H1 (cell line): Measurements from ENCODE around the gene BICD1. TPM values are rescaled to one million over a fixed set of nuclear protein-coding genes. Genes with fewer than 3 reads are reported as not detected.
A peak's percentile ranks its signal among the peaks of the same experiment; 100 is the strongest.

Experiments
- CTCF ChIA-PET: fragments of 300-600 bp; sonication (Branson Sonifier 250); formaldehyde crosslinking; loops from one replicate; lab custom pipeline; 2021; ENCODE audit not compliant: partially characterized antibody; lab: Charles Lee
- POLR2A ChIA-PET: fragments of 300-600 bp; sonication (Branson Sonifier 250); formaldehyde crosslinking; loops from one replicate; lab custom pipeline; 2021; ENCODE audit warnings: inconsistent platforms; ENCODE audit not compliant: partially characterized antibody; lab: Charles Lee
- DNase-seq, 2 experiments: peaks; one replicate each; pipeline versions ENCODE4 v3.0.0 to v3.0.0-alpha.2; 2010 to 2022; ENCODE audit warnings: low spot score in 2 of 2, low read depth in 1 of 2, mixed read lengths in 1 of 2
- FAIRE-seq: peaks from 2 replicates; lab custom pipeline; 2011; peaks lifted over from hg19 to GRCh38; lab: Jason Lieb, UNC
- H2AFZ ChIP-seq: 2 replicates; pipeline ENCODE4 v1.8.1; 2012; ENCODE audit warnings: low read length, inconsistent platforms
- H2AK5ac ChIP-seq: 2 replicates; pipeline ENCODE4 v1.6.1; 2013; ENCODE audit warnings: low read depth, low read length
- H2BK120ac ChIP-seq: replicated peaks from 2 replicates; pipeline ENCODE3; 2013; ENCODE audit warnings: low read depth, low read length, inconsistent platforms
- H2BK12ac ChIP-seq: 2 replicates; pipeline ENCODE4 v1.6.1; 2013; ENCODE audit warnings: low read depth, low read length
- H2BK15ac ChIP-seq: 2 replicates; pipeline ENCODE4 v1.6.1; 2013; ENCODE audit warnings: low read length
- H2BK20ac ChIP-seq: 2 replicates; pipeline ENCODE4 v1.6.1; 2013; ENCODE audit warnings: low read length
- H2BK5ac ChIP-seq: 2 replicates; pipeline ENCODE4 v1.6.1; 2013; ENCODE audit warnings: low read depth, low read length
- H3K14ac ChIP-seq: 2 replicates; pipeline ENCODE4 v1.6.1; 2013; ENCODE audit warnings: inconsistent platforms; ENCODE audit not compliant: insufficient read length
- H3K18ac ChIP-seq: 2 replicates; pipeline ENCODE4 v1.6.1; 2013; ENCODE audit warnings: low read length; ENCODE audit errors: extremely low read depth
- H3K23ac ChIP-seq: 2 replicates; pipeline ENCODE4 v1.6.1; 2013; ENCODE audit warnings: inconsistent platforms; ENCODE audit not compliant: insufficient read length
- H3K23me2 ChIP-seq: 2 replicates; pipeline ENCODE4 v1.6.1; 2013; ENCODE audit warnings: low read depth, low read length
- H3K27ac ChIP-seq: 2 replicates; pipeline ENCODE4 v1.6.1; 2011; ENCODE audit warnings: low read depth, low read length, inconsistent platforms
- H3K27me3 ChIP-seq, 4 experiments: replicated peaks in 1 of 4; 1 replicate in 1 of 4; 2 replicates in 3 of 4; pipeline versions ENCODE4 v1.6.1 to v1.8.1; 2011 to 2013; ENCODE audit warnings: low read length in 3 of 4, mild to moderate bottlenecking in 3 of 4, inconsistent platforms in 2 of 4, mixed read lengths in 2 of 4, moderate library complexity in 1 of 4; ENCODE audit not compliant: control insufficient read depth in 3 of 4, insufficient read depth in 3 of 4; ENCODE audit errors: extremely low read depth in 1 of 4
- H3K36me3 ChIP-seq, 4 experiments: 2 replicates each; pipeline versions ENCODE4 v1.6.1 to v1.8.1; 2011 to 2013; ENCODE audit warnings: mild to moderate bottlenecking in 4 of 4, low read length in 3 of 4, moderate library complexity in 2 of 4, control low read depth in 1 of 4, inconsistent platforms in 1 of 4; ENCODE audit not compliant: insufficient read depth in 4 of 4, control insufficient read depth in 2 of 4
- H3K4ac ChIP-seq: replicated peaks from 2 replicates; pipeline ENCODE3; 2013; ENCODE audit warnings: low read length, low read depth, mixed read lengths, inconsistent platforms; ENCODE audit not compliant: insufficient read length
- H3K4me1 ChIP-seq, 4 experiments: replicated peaks in 1 of 4; 1 replicate in 1 of 4; 2 replicates in 3 of 4; pipeline versions ENCODE4 v1.6.1 to v1.8.1; 2011 to 2013; ENCODE audit warnings: low read length in 3 of 4, inconsistent platforms in 2 of 4, mixed read lengths in 1 of 4; ENCODE audit not compliant: insufficient read depth in 4 of 4, control insufficient read depth in 3 of 4
- H3K4me2 ChIP-seq, 2 experiments: 2 replicates each; pipeline versions ENCODE4 v1.6.1 to v1.8.1; 2011 to 2013; ENCODE audit warnings: low read depth in 2 of 2, low read length in 2 of 2, control low read depth in 1 of 2, inconsistent platforms in 1 of 2, mild to moderate bottlenecking in 1 of 2; ENCODE audit not compliant: insufficient read depth in 1 of 2
- H3K4me3 ChIP-seq, 4 experiments: fragments of 200-600, 300-600 bp in 1 of 4; sonication (generic), shearing (Covaris generic), sonication (Bioruptor Twin) in 1 of 4; 2 replicates each; pipeline versions ENCODE4 v1.5.1 to v1.8.1; 2011 to 2016; ENCODE audit warnings: low read length in 4 of 4, low read depth in 3 of 4, control low read depth in 2 of 4, inconsistent platforms in 2 of 4, mild to moderate bottlenecking in 2 of 4, mixed read lengths in 1 of 4, moderate library complexity in 1 of 4; ENCODE audit not compliant: insufficient read depth in 2 of 4; ENCODE audit errors: extremely low read depth in 1 of 4
- H3K56ac ChIP-seq: replicated peaks from 2 replicates; pipeline ENCODE3; 2013; ENCODE audit warnings: low read depth, mild to moderate bottlenecking, mixed read lengths, low read length, inconsistent platforms; ENCODE audit not compliant: insufficient read length
- H3K79me1 ChIP-seq: 2 replicates; pipeline ENCODE4 v1.6.1; 2013; ENCODE audit warnings: low read depth, low read length, control low read depth
- H3K79me2 ChIP-seq, 2 experiments: 2 replicates each; pipeline versions ENCODE4 v1.6.1 to v1.8.1; 2012 to 2013; ENCODE audit warnings: low read length in 2 of 2, mild to moderate bottlenecking in 2 of 2, inconsistent platforms in 1 of 2; ENCODE audit not compliant: insufficient read depth in 2 of 2, control insufficient read depth in 1 of 2
- H3K9ac ChIP-seq, 4 experiments: replicated peaks in 1 of 4; 1 replicate in 1 of 4; 2 replicates in 3 of 4; pipeline versions ENCODE4 v1.6.1 to v1.8.1; 2011 to 2013; ENCODE audit warnings: low read depth in 3 of 4, low read length in 3 of 4, control low read depth in 2 of 4, mild to moderate bottlenecking in 2 of 4, moderate library complexity in 2 of 4, inconsistent platforms in 1 of 4; ENCODE audit errors: extremely low read depth in 1 of 4
- H3K9me3 ChIP-seq, 2 experiments: 2 replicates each; pipeline versions ENCODE4 v1.6.1 to v1.8.1; 2012 to 2013; ENCODE audit warnings: mild to moderate bottlenecking in 2 of 2, moderate library complexity in 2 of 2, control low read depth in 1 of 2, inconsistent platforms in 1 of 2, low read depth in 1 of 2, low read length in 1 of 2, mixed read lengths in 1 of 2; ENCODE audit not compliant: insufficient read depth in 2 of 2
- H4K20me1 ChIP-seq, 2 experiments: replicated peaks in 1 of 2; 2 replicates each; pipeline versions ENCODE3 to v1.8.1; 2011 to 2013; ENCODE audit warnings: inconsistent platforms in 2 of 2, low read length in 2 of 2, mild to moderate bottlenecking in 1 of 2; ENCODE audit not compliant: insufficient read depth in 2 of 2, control insufficient read depth in 1 of 2
- H4K5ac ChIP-seq: 2 replicates; pipeline ENCODE4 v1.6.1; 2013; ENCODE audit warnings: low read length, low read depth, mixed read lengths, inconsistent platforms; ENCODE audit not compliant: insufficient read length
- H4K8ac ChIP-seq: 2 replicates; pipeline ENCODE4 v1.8.0; 2013; ENCODE audit warnings: mild to moderate bottlenecking, moderate library complexity, low read length, inconsistent platforms; ENCODE audit not compliant: insufficient read depth; ENCODE audit errors: extremely low read depth
- H4K91ac ChIP-seq: replicated peaks from 2 replicates; pipeline ENCODE3; 2013; ENCODE audit warnings: low read length, mixed read lengths, inconsistent platforms; ENCODE audit not compliant: insufficient read length
- MAFK ChIP-seq: IDR thresholded peaks from 2 replicates; pipeline ENCODE4 v1.6.1; 2012; ENCODE audit warnings: low read depth, mild to moderate bottlenecking, improper control_type of control experiment, low read length
- ZNF274 ChIP-seq: IDR thresholded peaks from 2 replicates; pipeline ENCODE4 v1.7.0; 2012; ENCODE audit warnings: low read length, borderline replicate concordance; ENCODE audit errors: extremely low read depth
- WGBS, 2 experiments: shearing (Covaris generic) in 1 of 2; methylation state at CpG; one replicate each; pipeline versions ENCODE4 v1.1.6 to v1.1.7; 2013 to 2015; ENCODE audit warnings: low lambda C conversion rate in 2 of 2, mixed read lengths in 2 of 2, inconsistent platforms in 1 of 2, low coverage in 1 of 2, missing lambda C conversion rate in 1 of 2; ENCODE audit not compliant: insufficient replicate concordance in 2 of 2, insufficient coverage in 1 of 2, insufficient read length in 1 of 2; ENCODE audit errors: extremely low coverage in 1 of 2, missing lambda C conversion rate in 1 of 2; 5-methylcytosine and 5-hydroxymethylcytosine counted together
- polyA plus RNA-seq, 7 experiments: library from polyadenylated mRNA; depleted of rRNA in 3 of 7; stranded (reverse) in 5 of 7; unstranded in 2 of 7; fragments of >200 nt in 5 of 7; fragments of 200-250 nt in 2 of 7; gene quantifications; 1 replicate in 5 of 7; 2 replicates in 1 of 7; 4 replicates in 1 of 7; pipeline versions ENCODE4 v1.2.1 to v1.2.3, GENCODE V29; 2011 to 2013; ENCODE audit warnings: missing spikeins in 2 of 7, mixed read lengths in 2 of 7
- total RNA-seq: library from RNA; stranded (reverse); fragmentation: NEBNext Ultra II Directional; extraction: Animal tissue kit (Norgen Biotek cat#: 25700); gene quantifications from 2 replicates; pipeline ENCODE4 v1.2.1, GENCODE V29; 2021

The BICD1 gene
- total and polyA plus RNA-seq, 2 of the 8 experiments (the other 6 are each of a cell fraction or from before 2014, with no cell fraction given) = 34.1 to 58.4 TPM

GRCh38 chr12:32100888-32101287, 5.8 kb upstream of the BICD1 start:
- no peaks in the 10 kb centered on the region for H3K79me1 ChIP-seq
- 0 out of 4 replicates have a peak overlapping the region, but pooled peaks of 1 of the 2 experiments have one; percentile 41 for H3K4me2 ChIP-seq
- H4K20me1 ChIP-seq = no peaks in the 10 kb centered on the region
- no peak overlapping the region for H4K91ac ChIP-seq
- TF ChIP-seq MAFK (no peak), ZNF274 (no peak)
- no peak overlapping the region for H2AK5ac ChIP-seq
- H3K4ac ChIP-seq = no peak overlapping the region
- H2BK12ac ChIP-seq = peak overlapping the region; percentile 45
- no peak overlapping the region; the same call in 1 of the 2 replicates for H3K18ac ChIP-seq
- H3K23ac ChIP-seq = no peak overlapping the region
- FAIRE-seq (no peak), DNase-seq (no peak)
- H2BK15ac ChIP-seq = no peak overlapping the region
- H2AFZ ChIP-seq = no peak overlapping the region
- POLR2A ChIA-PET = interaction anchor here (0.6 kb wide), 1 partner anchor 24 kb away, joined by 3 read pairs; no protein-coding TSS in a partner anchor
- no peaks in the 10 kb centered on the region for H3K23me2 ChIP-seq
- no peaks in the 10 kb centered on the region for H3K79me2 ChIP-seq
- H3K27me3 ChIP-seq = no peaks in the 10 kb centered on the region; a peak in 1 of 7 replicates
- H2BK20ac ChIP-seq = peak overlapping the region; percentile 24
- H4K5ac ChIP-seq = no peak overlapping the region
- H3K27ac ChIP-seq = no peak overlapping the region
- H3K36me3 ChIP-seq = no peaks in the 10 kb centered on the region; a peak in 1 of 8 replicates
- H3K9ac ChIP-seq = no peak overlapping the region
- no peak overlapping the region for H3K14ac ChIP-seq
- no peaks in the 10 kb centered on the region for H3K9me3 ChIP-seq
- no peak overlapping the region for H3K56ac ChIP-seq
- peaks cover 0 to 11% (median 7%) of the 10 kb centered on the region in 4 experiments; a peak in 4 of 7 replicates for H3K4me1 ChIP-seq
- no peak overlapping the region for H3K4me3 ChIP-seq
- peak overlapping the region; percentile 88; the same call in 1 of the 2 replicates for H2BK5ac ChIP-seq
- 83% methylated on average over 5 of the region's 5 CpGs; no CpG with 5 or more reads in 1 of the 2 experiments for WGBS, 2 experiments
- H4K8ac ChIP-seq = no peak overlapping the region
- CTCF ChIA-PET = no interaction called here
- no peak overlapping the region for H2BK120ac ChIP-seq
